ENCODE measurements around the gene ATG4A.
A peak's percentile ranks its signal among the peaks of the same experiment; 100 is the strongest.

Gene ATG4A

DNA sequence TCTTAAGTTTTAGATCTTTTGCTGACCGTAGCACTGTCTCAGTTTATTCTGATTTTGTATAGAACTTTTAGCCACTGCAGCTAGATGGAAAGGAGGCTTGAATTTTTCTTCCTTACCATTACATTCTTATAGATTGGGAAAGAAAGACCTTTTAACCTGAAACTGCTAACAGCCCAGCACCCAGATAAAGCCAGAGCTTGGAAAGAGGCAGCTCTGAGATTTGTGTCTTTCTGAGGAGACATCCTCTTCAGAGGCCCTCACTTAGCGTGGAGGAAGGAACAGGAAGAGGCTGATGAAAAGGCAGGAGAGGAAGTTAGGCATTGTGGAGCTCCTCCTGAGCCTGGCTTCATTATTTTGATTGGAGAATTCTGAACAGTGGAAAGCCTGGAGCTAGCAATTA is 35.1 kb downstream of the ATG4A start:
- H3K36me3 ChIP-seq (ENCODE audit: low read depth) = no peaks in the 10 kb centered on the region
- peaks cover 15% of the 10 kb centered on the region for H3K4me1 ChIP-seq (ENCODE audit: insufficient read depth, poor library complexity, severe bottlenecking)
- no peaks in the 10 kb centered on the region for H3K27me3 ChIP-seq (ENCODE audit: insufficient read depth, poor library complexity, severe bottlenecking)
- no peak overlapping the region for H3K27ac ChIP-seq (ENCODE audit: poor library complexity, severe bottlenecking)
- ATAC-seq (ENCODE audit: low read depth) = no peak
- no peak for DNase-seq (ENCODE audit: low spot score)
- TF ChIP-seq, protein P1, sequence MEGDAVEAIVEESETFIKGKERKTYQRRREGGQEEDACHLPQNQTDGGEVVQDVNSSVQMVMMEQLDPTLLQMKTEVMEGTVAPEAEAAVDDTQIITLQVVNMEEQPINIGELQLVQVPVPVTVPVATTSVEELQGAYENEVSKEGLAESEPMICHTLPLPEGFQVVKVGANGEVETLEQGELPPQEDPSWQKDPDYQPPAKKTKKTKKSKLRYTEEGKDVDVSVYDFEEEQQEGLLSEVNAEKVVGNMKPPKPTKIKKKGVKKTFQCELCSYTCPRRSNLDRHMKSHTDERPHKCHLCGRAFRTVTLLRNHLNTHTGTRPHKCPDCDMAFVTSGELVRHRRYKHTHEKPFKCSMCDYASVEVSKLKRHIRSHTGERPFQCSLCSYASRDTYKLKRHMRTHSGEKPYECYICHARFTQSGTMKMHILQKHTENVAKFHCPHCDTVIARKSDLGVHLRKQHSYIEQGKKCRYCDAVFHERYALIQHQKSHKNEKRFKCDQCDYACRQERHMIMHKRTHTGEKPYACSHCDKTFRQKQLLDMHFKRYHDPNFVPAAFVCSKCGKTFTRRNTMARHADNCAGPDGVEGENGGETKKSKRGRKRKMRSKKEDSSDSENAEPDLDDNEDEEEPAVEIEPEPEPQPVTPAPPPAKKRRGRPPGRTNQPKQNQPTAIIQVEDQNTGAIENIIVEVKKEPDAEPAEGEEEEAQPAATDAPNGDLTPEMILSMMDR (IDR thresholded peaks at IDR 0.05; ENCODE audit: poor library complexity, severe bottlenecking) = no peak
- H3K9me3 ChIP-seq (ENCODE audit: severe bottlenecking) = no peaks in the 10 kb centered on the region
- no peak overlapping the region for H3K4me3 ChIP-seq (ENCODE audit: severe bottlenecking)

DNA sequence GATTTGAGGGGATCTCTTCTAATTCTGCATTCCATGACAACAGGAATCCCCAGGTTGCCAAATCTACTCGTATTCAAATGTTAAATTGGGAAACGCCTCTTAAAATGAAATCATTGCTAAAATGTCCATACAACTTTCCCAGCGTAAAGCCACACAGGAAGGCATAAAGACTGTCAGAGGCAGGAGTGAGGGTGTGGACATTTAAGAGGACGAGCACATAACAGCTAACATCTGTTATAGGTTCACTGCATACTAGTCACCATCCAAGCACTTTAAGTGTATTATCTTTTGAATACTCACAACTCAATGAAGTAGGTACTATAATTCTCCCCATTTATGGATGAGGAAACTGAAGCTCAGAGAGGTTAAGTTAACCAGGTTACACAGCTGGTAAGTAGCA is 35.6 kb downstream of the ATG4A start:
- no peaks in the 10 kb centered on the region for H3K9me3 ChIP-seq (ENCODE audit: severe bottlenecking)
- no peaks in the 10 kb centered on the region for H3K27me3 ChIP-seq (ENCODE audit: insufficient read depth, poor library complexity, severe bottlenecking)
- no peak for DNase-seq (ENCODE audit: low spot score)
- no peak for ATAC-seq (ENCODE audit: low read depth)
- H3K27ac ChIP-seq (ENCODE audit: poor library complexity, severe bottlenecking) = no peak overlapping the region
- TF ChIP-seq, protein P1 (IDR thresholded peaks at IDR 0.05; ENCODE audit: poor library complexity, severe bottlenecking) = no peak
- H3K4me1 ChIP-seq (ENCODE audit: insufficient read depth, poor library complexity, severe bottlenecking) = peaks cover 14% of the 10 kb centered on the region
- H3K36me3 ChIP-seq (ENCODE audit: low read depth) = no peaks in the 10 kb centered on the region
- H3K4me3 ChIP-seq (ENCODE audit: severe bottlenecking) = no peak overlapping the region

DNA sequence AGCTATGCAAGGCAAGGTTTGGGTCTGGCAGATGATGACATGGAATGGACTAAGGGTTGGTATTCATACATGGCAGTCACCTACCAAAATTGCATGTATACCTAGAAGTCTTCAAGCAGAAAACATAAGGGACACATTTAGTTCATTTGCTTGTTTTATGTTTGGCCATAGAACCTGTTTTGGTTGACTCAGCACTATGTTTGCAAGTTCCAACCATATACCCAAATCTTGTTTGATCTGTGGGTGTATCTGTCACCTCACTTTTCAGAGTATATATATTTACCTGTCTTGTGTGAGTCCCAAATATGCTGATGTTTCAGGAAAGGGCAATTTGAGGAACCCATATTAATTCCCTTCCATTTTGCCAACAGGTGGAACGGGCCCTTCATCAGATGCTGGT is 39.3 kb downstream of the ATG4A start:
- TF ChIP-seq, protein P1 (IDR thresholded peaks at IDR 0.05; ENCODE audit: poor library complexity, severe bottlenecking) = no peak
- Histone ChIP-seq H3K9me3 (ENCODE audit: severe bottlenecking) (no peaks in the 10 kb centered on the region), H3K27ac (ENCODE audit: poor library complexity, severe bottlenecking) (no peak overlapping the region), H3K4me3 (ENCODE audit: severe bottlenecking) (no peak overlapping the region), H3K27me3 (ENCODE audit: insufficient read depth, poor library complexity, severe bottlenecking) (no peaks in the 10 kb centered on the region), H3K36me3 (ENCODE audit: low read depth) (no peaks in the 10 kb centered on the region), H3K4me1 (ENCODE audit: insufficient read depth, poor library complexity, severe bottlenecking) (no peaks in the 10 kb centered on the region)
- ATAC-seq (ENCODE audit: low read depth) (no peak), DNase-seq (ENCODE audit: low spot score) (no peak)

DNA sequence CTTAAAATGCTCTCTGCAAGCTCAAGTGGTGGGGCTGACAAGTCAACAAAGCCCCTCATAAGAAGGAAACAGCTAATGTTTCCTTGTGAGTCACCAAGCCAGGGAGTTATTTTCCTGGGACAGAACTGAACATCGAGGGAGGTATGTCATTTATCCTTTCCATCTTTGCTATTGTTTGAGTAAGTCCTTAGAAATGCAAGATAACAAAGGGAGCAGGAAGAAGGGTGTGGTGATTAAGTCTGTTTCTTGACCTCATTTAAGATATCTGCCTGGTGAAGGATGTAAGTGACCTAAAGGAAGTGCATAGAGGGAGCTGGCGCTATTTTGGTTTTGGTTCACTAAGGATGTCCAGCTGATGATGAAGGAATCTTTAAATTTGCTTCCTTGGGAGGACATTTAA is 39.9 kb downstream of the ATG4A start:
- H3K4me1 ChIP-seq (ENCODE audit: insufficient read depth, poor library complexity, severe bottlenecking) = no peaks in the 10 kb centered on the region
- H3K4me3 ChIP-seq (ENCODE audit: severe bottlenecking) = no peak overlapping the region
- no peak overlapping the region for H3K27ac ChIP-seq (ENCODE audit: poor library complexity, severe bottlenecking)
- H3K9me3 ChIP-seq (ENCODE audit: severe bottlenecking) = no peaks in the 10 kb centered on the region
- TF ChIP-seq, protein P1 (IDR thresholded peaks at IDR 0.05; ENCODE audit: poor library complexity, severe bottlenecking) = no peak
- H3K27me3 ChIP-seq (ENCODE audit: insufficient read depth, poor library complexity, severe bottlenecking) = no peaks in the 10 kb centered on the region
- ATAC-seq (ENCODE audit: low read depth) = peak; percentile 61; the same call in 2 of the 3 replicates
- DNase-seq (ENCODE audit: low spot score) = no peak
- H3K36me3 ChIP-seq (ENCODE audit: low read depth) = no peaks in the 10 kb centered on the region

DNA sequence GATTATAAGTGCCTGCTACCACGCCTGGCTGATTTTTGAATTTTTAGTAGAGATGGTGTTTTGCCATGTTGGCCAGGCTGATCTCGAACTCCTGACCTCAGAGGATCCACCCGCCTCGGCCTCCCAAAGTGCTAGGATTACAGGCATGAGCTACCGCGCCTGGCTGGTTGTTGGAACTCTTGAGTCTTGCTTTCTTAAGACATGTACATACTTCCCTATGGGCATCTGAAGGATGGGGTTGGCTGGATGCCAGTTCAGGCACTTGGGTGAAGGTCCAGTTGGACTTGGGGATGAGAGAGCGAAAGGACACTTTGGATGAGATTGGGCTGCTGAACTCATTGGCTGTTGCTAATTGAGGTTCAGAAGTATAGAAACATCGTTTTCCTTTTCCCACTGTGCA is 40.5 kb downstream of the ATG4A start:
- Histone ChIP-seq H3K27me3 (ENCODE audit: insufficient read depth, poor library complexity, severe bottlenecking) (no peaks in the 10 kb centered on the region), H3K36me3 (ENCODE audit: low read depth) (no peaks in the 10 kb centered on the region), H3K9me3 (ENCODE audit: severe bottlenecking) (no peaks in the 10 kb centered on the region), H3K4me1 (ENCODE audit: insufficient read depth, poor library complexity, severe bottlenecking) (no peaks in the 10 kb centered on the region), H3K4me3 (ENCODE audit: severe bottlenecking) (no peak overlapping the region), H3K27ac (ENCODE audit: poor library complexity, severe bottlenecking) (no peak overlapping the region)
- TF ChIP-seq, protein P1 (IDR thresholded peaks at IDR 0.05; ENCODE audit: poor library complexity, severe bottlenecking) = no peak
- DNase-seq (ENCODE audit: low spot score) = no peak
- no peak for ATAC-seq (ENCODE audit: low read depth)

All from RWPE2 (cell line).